Heart left ventricle (tissue), 16 donors: ENCODE measurements around the gene PSMG1. TPM values are rescaled to one million over a fixed set of nuclear protein-coding genes. Genes with fewer than 3 reads are reported as not detected.

Experiments
- ATAC-seq, 4 donors: fragments of 200-7000 bp; cut with Tn5 transposase; one replicate each; pipeline ENCODE4 v1.9.1; 2020 to 2022; ENCODE audit warnings: moderate library complexity in 4 of 4, mild to moderate bottlenecking in 3 of 4, moderate number of reproducible peaks in 1 of 4
- DNase-seq, 5 donors: peaks; one replicate each; pipeline ENCODE4 v3.0.0-alpha.2; 2020
- H3K27ac ChIP-seq, 12 donors: fragments of 200-600 bp; sonication (generic) in 4 of 12; one replicate each; pipeline versions ENCODE4 v1.5.0 to v1.8.0; 2016 to 2022; ENCODE audit warnings: mild to moderate bottlenecking in 2 of 12
- H3K27me3 ChIP-seq, 9 donors: fragments of 200-600 bp; sonication (generic) in 2 of 9; one replicate each; pipeline versions ENCODE4 v1.5.1 to v1.8.0; 2016 to 2022; ENCODE audit warnings: mild to moderate bottlenecking in 3 of 9
- H3K36me3 ChIP-seq, 9 donors: fragments of 200-600 bp; sonication (generic) in 2 of 9; one replicate each; pipeline versions ENCODE4 v1.5.0 to v1.8.0; 2018 to 2022; ENCODE audit warnings: mild to moderate bottlenecking in 2 of 9
- H3K4me1 ChIP-seq, 12 donors: fragments of 200-600 bp; sonication (generic) in 4 of 12; one replicate each; pipeline versions ENCODE4 v1.5.0 to v1.8.0; 2016 to 2022; ENCODE audit warnings: mild to moderate bottlenecking in 3 of 12
- H3K4me3 ChIP-seq, 12 donors: fragments of 200-600 bp; sonication (generic) in 4 of 12; one replicate each; pipeline versions ENCODE4 v1.5.0 to v1.8.0; 2017 to 2022; ENCODE audit warnings: mild to moderate bottlenecking in 9 of 12, moderate library complexity in 4 of 12
- H3K9me3 ChIP-seq, 12 donors: fragments of 200-600 bp; sonication (generic) in 4 of 12; one replicate each; pipeline versions ENCODE4 v1.5.0 to v1.8.0; 2016 to 2022; ENCODE audit warnings: mild to moderate bottlenecking in 1 of 12
- CTCF ChIP-seq, 12 donors: fragments of 200-600 bp; sonication (generic) in 4 of 12; IDR thresholded peaks; one replicate each; pipeline versions ENCODE4 v1.5.0 to v1.8.0; 2018 to 2022; ENCODE audit warnings: antibody characterized with exemption in 12 of 12, mild to moderate bottlenecking in 5 of 12
- POLR2A ChIP-seq, 2 donors: fragments of 450-650 bp; IDR thresholded peaks; one replicate each; pipeline ENCODE4 v1.6.1; 2017; ENCODE audit warnings: antibody characterized with exemption in 2 of 2, mild to moderate bottlenecking in 2 of 2, moderate library complexity in 2 of 2
- WGBS, 4 donors: extraction: QIAGEN DNeasy Blood & Tissue Kit in 2 of 4; methylation state at CpG; one replicate each; pipeline versions ENCODE4 v1.1.5 to v1.1.7; 2013 to 2018; 5-methylcytosine and 5-hydroxymethylcytosine counted together
- intact Hi-C, 10 donors: fragments of 100-400 bp; cut with DNase I; formaldehyde crosslinking; loops; one replicate each; pipeline versions ENCODE4 v1.11.1 to v1.14.2; 2022
- polyA plus RNA-seq, 2 donors: library from polyadenylated mRNA; stranded (reverse); fragments of 200-250 nt; gene quantifications; one replicate each; pipeline ENCODE4 v1.2.3, GENCODE V29; 2013
- total RNA-seq, 9 donors: library from RNA; depleted of rRNA in 2 of 9; stranded (reverse); fragments of >200 nt in 2 of 9; fragmentation: NEBNext Ultra II Directional in 3 of 9; extraction: Animal tissue kit (Norgen Biotek cat#: 25700) in 3 of 9; gene quantifications; one replicate each; pipeline versions ENCODE4 v1.1.0 to v1.2.4, GENCODE V29; 2016 to 2023
- donor health status: ischemic (EF 13 %, LVEDD 7.1; RV severe dilation, severe dysfunction).
- donor health status: healthy with polysubstance abuse.
- donor health status: DM: no; HTN: yes; CAD: no.
- donor health status: DM: no; HTN: no; CAD: no.
- donor health status: ischemic (EF 25% LVEDD 6.9; RV normal size, moderate dysfunction).
- donor health status: ischemic (EF 25% LVEDD 5.7; RV mildly dilated, moderate dysfunction).
- donor health status: healthy.
- donor health status: DM: yes; HTN: yes; CAD: no.
- donor health status: ischemic (EF 35%, LVEDD 5.7; RV mildly dilated, moderate dysfunction).
- donor health status: nonischemic (EF 11% LVEDD 7.7; RV severe dilation, severe dysfunction).
- donor health status: DM: yes; HTN: yes; CAD: no.
- donor health status: PGD.
- donor health status: ischemic (EF 29% LVEDD 5.4; RV normal size, mild dysfunction).
- donor health status: nonischemic (EF 23%, LVEDD 6.1; RV moderate dilation, normal function).

Gene PSMG1
- total and polyA plus RNA-seq, 11 donors, result 12.0 to 35.2 (median 26.7) TPM

- peaks cover 4 to 100% (median 92%) of the 10 kb centered on the region in 9 donors for H3K36me3 ChIP-seq
- ATAC-seq (no peak), DNase-seq (no peak)
- H3K4me3 ChIP-seq, result no peak overlapping the region
- no peaks in the 10 kb centered on the region for H3K4me1 ChIP-seq
- TF ChIP-seq CTCF (IDR thresholded peaks at IDR 0.05) (no peak), POLR2A (IDR thresholded peaks at IDR 0.05) (no peak)
- no peaks in the 10 kb centered on the region for H3K27me3 ChIP-seq
- intact Hi-C loops, result loop anchor here in 1 of 10 donors (10.0 kb wide), 1 partner anchor 85 kb away; no protein-coding TSS in a partner anchor
- 87 to 92% (median 89%) methylated on average over 2 of the region's 2 CpGs for WGBS, 4 donors
- H3K27ac ChIP-seq, result no peak overlapping the region
- H3K9me3 ChIP-seq, result no peaks in the 10 kb centered on the region
Measured at GRCh38 chr21:39209334-39209688, 26.1 kb upstream of the PSMG1 start.

GRCh38 chr21:39208624-39209333 lies 25.5 kb upstream of the PSMG1 start:
- Histone ChIP-seq H3K27me3 (no peaks in the 10 kb centered on the region), H3K9me3 (no peaks in the 10 kb centered on the region), H3K27ac (no peak overlapping the region), H3K36me3 (peaks cover 4 to 99% (median 91%) of the 10 kb centered on the region in 9 donors), H3K4me3 (no peak overlapping the region), H3K4me1 (no peaks in the 10 kb centered on the region)
- ATAC-seq (no peak), DNase-seq (no peak)
- no peak for TF ChIP-seq POLR2A (IDR thresholded peaks at IDR 0.05)
- TF ChIP-seq CTCF (IDR thresholded peaks at IDR 0.05), result no peak
- 91 to 94% (median 92%) methylated on average over 6 of the region's 6 CpGs for WGBS, 4 donors
- intact Hi-C loops, result loop anchor here in 1 of 10 donors (10.0 kb wide), 1 partner anchor 86 kb away; no protein-coding TSS in a partner anchor

- ATAC-seq, result no peak
- DNase-seq, result no peak
- Histone ChIP-seq H3K4me3 (no peak overlapping the region), H3K27me3 (no peaks in the 10 kb centered on the region), H3K27ac (no peak overlapping the region), H3K36me3 (peaks cover 7 to 99% (median 87%) of the 10 kb centered on the region in 9 donors), H3K9me3 (no peaks in the 10 kb centered on the region), H3K4me1 (no peaks in the 10 kb centered on the region)
- intact Hi-C loops, result loop anchor here in 1 of 10 donors (10.0 kb wide), 1 partner anchor 91 kb away; no protein-coding TSS in a partner anchor
- no peak for TF ChIP-seq POLR2A (IDR thresholded peaks at IDR 0.05)
- TF ChIP-seq CTCF (IDR thresholded peaks at IDR 0.05), result peak in 2 of 12 donors; percentile 21 to 27
- 68 to 82% (median 78%) methylated on average over 1 of the region's 1 CpG for WGBS, 4 donors
Measured at GRCh38 chr21:39204134-39204533, 20.9 kb upstream of the PSMG1 start.

- DNase-seq (no peak), ATAC-seq (no peak)
- TF ChIP-seq CTCF (IDR thresholded peaks at IDR 0.05), result no peak
- Histone ChIP-seq H3K27me3 (no peaks in the 10 kb centered on the region), H3K36me3 (peaks cover 2 to 100% (median 93%) of the 10 kb centered on the region in 9 donors), H3K4me1 (peaks cover 0 to 15% (median 0%) of the 10 kb centered on the region in 12 donors), H3K4me3 (no peak overlapping the region), H3K9me3 (no peaks in the 10 kb centered on the region), H3K27ac (no peak overlapping the region)
- 73 to 77% (median 77%) methylated on average over 2 of the region's 2 CpGs for WGBS, 4 donors
- intact Hi-C loops, result no loop called here
Measured at GRCh38 chr21:39198800-39199199, 15.5 kb upstream of the PSMG1 start.
